ENCODE data around the gene AOPEP. TPM values are rescaled to one million over a fixed set of nuclear protein-coding genes. Genes with fewer than 3 reads are reported as not detected.

AOPEP gene
- total RNA-seq, 6 donors from 2014 or later: 55.4 to 410 (median 111) TPM

- H3K4me1 ChIP-seq: peaks cover 0 to 2% (median under 1%) of the 10 kb centered on the region in 4 donors
- DNase-seq: no peak
- H3K27ac ChIP-seq: no peak overlapping the region
- 87 to 92% methylated on average over 5 of the region's 5 CpGs for WGBS, 2 donors
- H3K36me3 ChIP-seq: no peaks in the 10 kb centered on the region
- ATAC-seq (ENCODE audit: low FRiP score in 2 of 2): no peak
- TF ChIP-seq EP300 (IDR thresholded peaks at IDR 0.05): no peak
- no peak for TF ChIP-seq CTCF (IDR thresholded peaks at IDR 0.05)
- TF ChIP-seq POLR2AphosphoS5 (IDR thresholded peaks at IDR 0.05): no peak
- no peak for TF ChIP-seq POLR2A (IDR thresholded peaks at IDR 0.05)
- no peaks in the 10 kb centered on the region for H3K27me3 ChIP-seq
- H3K4me3 ChIP-seq: no peak overlapping the region
- H3K9me3 ChIP-seq: no peaks in the 10 kb centered on the region
Measured at GRCh38 chr9:94720846-94721549, 5.5 kb upstream of the AOPEP start.

GRCh38 chr9:94721754-94722153, 4.7 kb upstream of the AOPEP start:
- H3K27me3 ChIP-seq: no peaks in the 10 kb centered on the region
- WGBS, 2 donors: 92 to 95% methylated on average over 2 of the region's 2 CpGs

GRCh38 chr9:94725293-94725692, 1.2 kb upstream of the AOPEP start:
- ATAC-seq (ENCODE audit: low FRiP score in 2 of 2) (no peak), DNase-seq (no peak)
- Histone ChIP-seq H3K36me3 (no peaks in the 10 kb centered on the region), H3K4me1 (peaks cover 0 to 15% (median 9%) of the 10 kb centered on the region in 4 donors), H3K27ac (no peak overlapping the region), H3K27me3 (no peaks in the 10 kb centered on the region), H3K4me3 (no peak overlapping the region), H3K9me3 (no peaks in the 10 kb centered on the region)
- WGBS, 2 donors: 80 to 85% methylated on average over 3 of the region's 3 CpGs
- TF ChIP-seq POLR2AphosphoS5 (IDR thresholded peaks at IDR 0.05) (no peak), POLR2A (IDR thresholded peaks at IDR 0.05) (no peak), CTCF (IDR thresholded peaks at IDR 0.05) (no peak), EP300 (IDR thresholded peaks at IDR 0.05) (no peak)

More at GRCh38 chr9:94721754-94722153, 4.7 kb upstream of the AOPEP start:
- Histone ChIP-seq H3K36me3 (no peaks in the 10 kb centered on the region), H3K27ac (no peak overlapping the region), H3K4me1 (peaks cover 0 to 4% (median 2%) of the 10 kb centered on the region in 4 donors), H3K9me3 (no peaks in the 10 kb centered on the region), H3K4me3 (no peak overlapping the region)
- ATAC-seq (ENCODE audit: low FRiP score in 2 of 2) (no peak), DNase-seq (no peak)
- TF ChIP-seq POLR2A (IDR thresholded peaks at IDR 0.05) (no peak), EP300 (IDR thresholded peaks at IDR 0.05) (no peak), POLR2AphosphoS5 (IDR thresholded peaks at IDR 0.05) (no peak), CTCF (IDR thresholded peaks at IDR 0.05) (no peak)

GRCh38 chr9:94728719-94729118, 2.2 kb downstream of the AOPEP start:
- 76 to 78% methylated on average over 6 of the region's 6 CpGs for WGBS, 2 donors
- DNase-seq (no peak), ATAC-seq (ENCODE audit: low FRiP score in 2 of 2) (no peak)
- Histone ChIP-seq H3K4me3 (no peak overlapping the region), H3K36me3 (no peaks in the 10 kb centered on the region), H3K27me3 (no peaks in the 10 kb centered on the region), H3K4me1 (peaks cover 0 to 15% (median 9%) of the 10 kb centered on the region in 4 donors), H3K27ac (no peak overlapping the region), H3K9me3 (no peaks in the 10 kb centered on the region)
- TF ChIP-seq POLR2A (IDR thresholded peaks at IDR 0.05): no peak
- TF ChIP-seq CTCF (IDR thresholded peaks at IDR 0.05): no peak
- TF ChIP-seq POLR2AphosphoS5 (IDR thresholded peaks at IDR 0.05): no peak
- TF ChIP-seq EP300 (IDR thresholded peaks at IDR 0.05): no peak

- ATAC-seq (ENCODE audit: low FRiP score in 2 of 2): no peak
- H3K27me3 ChIP-seq: no peaks in the 10 kb centered on the region
- WGBS, 2 donors: 94 to 98% methylated on average over 3 of the region's 3 CpGs
- H3K4me1 ChIP-seq: peaks cover 0 to 20% (median 11%) of the 10 kb centered on the region in 4 donors
- H3K4me3 ChIP-seq: no peak overlapping the region
- no peak overlapping the region for H3K27ac ChIP-seq
- H3K36me3 ChIP-seq: no peaks in the 10 kb centered on the region
- TF ChIP-seq EP300 (IDR thresholded peaks at IDR 0.05): no peak
- no peak for TF ChIP-seq POLR2AphosphoS5 (IDR thresholded peaks at IDR 0.05)
- TF ChIP-seq CTCF (IDR thresholded peaks at IDR 0.05): no peak
- TF ChIP-seq POLR2A (IDR thresholded peaks at IDR 0.05): no peak
- DNase-seq: no peak
- no peaks in the 10 kb centered on the region for H3K9me3 ChIP-seq
Measured at GRCh38 chr9:94729199-94729598, 2.7 kb downstream of the AOPEP start.

All from upper lobe of left lung (tissue), 6 donors.